HCT116 (cell line): ENCODE measurements around the gene SLC2A4. TPM values are rescaled to one million over a fixed set of nuclear protein-coding genes. Genes with fewer than 3 reads are reported as not detected.
A peak's percentile ranks its signal among the peaks of the same experiment; 100 is the strongest.

ENCODE experiments used
- ATAC-seq: fragments of 200-7000 bp; cut with Tn5 transposase; 2 replicates; pipeline ENCODE4 v1.9.1; 2020; ENCODE audit warnings: mild to moderate bottlenecking, moderate library complexity
- BruUV-seq: library from RNA; stranded (reverse); fragments of 400-500 nt; replicated peaks from 2 replicates; lab custom pipeline; 2021; lab: Mats Ljungman, UMichigan
- CTCF ChIA-PET: fragments of 300-600 bp; sonication (Branson Sonifier 250); formaldehyde crosslinking; loops from one replicate; lab custom pipeline; 2021; ENCODE audit warnings: antibody characterized with exemption; lab: Charles Lee
- POLR2A ChIA-PET: fragments of 300-600, 350-600 bp; sonication (Branson Sonifier 250); formaldehyde crosslinking; loops from one replicate; lab custom pipeline; 2021; ENCODE audit warnings: antibody characterized with exemption; lab: Charles Lee
- RAD21 ChIA-PET, 2 experiments: fragments of 300-600 bp; sonication (Branson Sonifier 250); formaldehyde crosslinking; loops; one replicate each; lab custom pipeline; 2023; ENCODE audit warnings: low total read pairs in 2 of 2; ENCODE audit not compliant: uncharacterized antibody in 2 of 2, unreplicated experiment in 2 of 2, low non-redundant PET in 1 of 2; lab: Charles Lee
- DNase-seq: peaks from one replicate; pipeline ENCODE4 v3.0.0-alpha.2; 2010; ENCODE audit warnings: low read depth, low spot score
- H2AFZ ChIP-seq: fragments of 200-600 bp; shearing (Covaris generic), sonication (generic); 2 replicates; pipeline ENCODE4 v1.6.1; 2017; ENCODE audit warnings: low read depth, mixed run types, mixed read lengths, antibody characterized with exemption, low read length; ENCODE audit not compliant: poor library complexity, severe bottlenecking
- H3K27ac ChIP-seq: 2 replicates; pipeline ENCODE4 v1.5.1; 2012; ENCODE audit warnings: low read depth, low read length
- H3K27me3 ChIP-seq: fragments of 200-600 bp; sonication (generic); 2 replicates; pipeline ENCODE4 v1.6.1; 2016; ENCODE audit warnings: mixed run types, low read length, mixed read lengths; ENCODE audit not compliant: insufficient read depth
- H3K36me3 ChIP-seq, 2 experiments: fragments of 200-500 bp in 1 of 2; fragments of 200-600 bp in 1 of 2; sonication (Bioruptor generic) in 1 of 2; sonication (generic) in 1 of 2; 2 replicates each; pipeline versions ENCODE4 v1.5.1 to v1.6.1; 2014 to 2016; ENCODE audit warnings: low read length in 2 of 2, inconsistent platforms in 1 of 2, mixed read lengths in 1 of 2, mixed run types in 1 of 2; ENCODE audit not compliant: insufficient read depth in 2 of 2, control insufficient read depth in 1 of 2
- H3K4me1 ChIP-seq, 2 experiments: fragments of 200-600 bp in 1 of 2; sonication (generic) in 1 of 2; 2 replicates each; pipeline versions ENCODE4 v1.5.1 to v1.6.1; 2012 to 2017; ENCODE audit warnings: low read length in 2 of 2, inconsistent platforms in 1 of 2, mild to moderate bottlenecking in 1 of 2, mixed read lengths in 1 of 2, mixed run types in 1 of 2, moderate library complexity in 1 of 2; ENCODE audit not compliant: insufficient read depth in 2 of 2, control insufficient read depth in 1 of 2
- H3K4me2 ChIP-seq: fragments of 200-600 bp; sonication (generic); 2 replicates; pipeline ENCODE4 v1.6.1; 2017; ENCODE audit warnings: mixed run types, low read length, mixed read lengths
- H3K4me3 ChIP-seq, 2 experiments: fragments of 200-600 bp in 1 of 2; sonication (generic) in 1 of 2; replicated peaks in 1 of 2; 2 replicates each; pipeline ENCODE4 v1.5.1; 2011 to 2016; ENCODE audit warnings: low read length in 2 of 2, control low read depth in 1 of 2, low read depth in 1 of 2, mild to moderate bottlenecking in 1 of 2, mixed read lengths in 1 of 2, mixed run types in 1 of 2
- H3K79me2 ChIP-seq: fragments of 200-600 bp; sonication (generic); 2 replicates; pipeline ENCODE4 v1.6.1; 2017; ENCODE audit warnings: mild to moderate bottlenecking, mixed run types, low read length, moderate library complexity, mixed read lengths; ENCODE audit not compliant: insufficient read depth
- H3K9ac ChIP-seq: fragments of 200-600 bp; sonication (generic); 2 replicates; pipeline ENCODE4 v1.6.1; 2016; ENCODE audit warnings: low read length, mixed read lengths
- H3K9me2 ChIP-seq: fragments of 200-600 bp; sonication (generic), shearing (Covaris generic); 2 replicates; pipeline ENCODE4 v1.6.1; 2017; ENCODE audit warnings: mixed run types, mild to moderate bottlenecking, moderate library complexity; ENCODE audit not compliant: insufficient read depth
- H3K9me3 ChIP-seq, 2 experiments: fragments of 200-500 bp in 1 of 2; fragments of 200-600 bp in 1 of 2; sonication (Bioruptor generic) in 1 of 2; sonication (generic) in 1 of 2; 2 replicates each; pipeline ENCODE4 v1.6.1; 2014 to 2017; ENCODE audit warnings: low read length in 2 of 2, mixed read lengths in 2 of 2, inconsistent platforms in 1 of 2, low read depth in 1 of 2, mild to moderate bottlenecking in 1 of 2, mixed run types in 1 of 2, moderate library complexity in 1 of 2; ENCODE audit not compliant: control insufficient read depth in 1 of 2, insufficient read depth in 1 of 2
- H4K20me1 ChIP-seq: fragments of 200-600 bp; sonication (generic), shearing (Covaris generic); 2 replicates; pipeline ENCODE4 v1.6.1; 2017; ENCODE audit warnings: mixed run types, mild to moderate bottlenecking, moderate library complexity; ENCODE audit not compliant: insufficient read depth
- CEBPB ChIP-seq: IDR thresholded peaks from 2 replicates; pipeline ENCODE4 v1.6.1; 2012; ENCODE audit warnings: low read depth
- CTCF ChIP-seq, 3 experiments: fragments of 200-600 bp in 1 of 3; sonication (generic) in 1 of 3; IDR thresholded peaks in 2 of 3; conservative IDR thresholded peaks in 1 of 3; 2 replicates each; pipeline ENCODE4 v1.5.1; 2012 to 2017; ENCODE audit warnings: low read depth in 2 of 3, low read length in 2 of 3, antibody characterized with exemption in 1 of 3, borderline replicate concordance in 1 of 3, control low read depth in 1 of 3, mild to moderate bottlenecking in 1 of 3, mixed read lengths in 1 of 3, mixed run types in 1 of 3, moderate library complexity in 1 of 3; ENCODE audit not compliant: insufficient read depth in 1 of 3
- ELF1 ChIP-seq: IDR thresholded peaks from 2 replicates; pipeline ENCODE4 v1.6.1; 2012; ENCODE audit warnings: low read depth, borderline replicate concordance
- EZH2 ChIP-seq: fragments of 200-600 bp; sonication (generic); IDR thresholded peaks from 2 replicates; pipeline ENCODE4 v1.6.1; 2017; ENCODE audit warnings: antibody characterized with exemption, mixed run types
- EZH2phosphoT487 ChIP-seq: fragments of 200-600 bp; IDR thresholded peaks from 2 replicates; pipeline ENCODE4 v1.6.1; 2018; ENCODE audit warnings: antibody characterized with exemption, borderline replicate concordance
- FOSL1 ChIP-seq: IDR thresholded peaks from 2 replicates; pipeline ENCODE4 v1.6.1; 2012; ENCODE audit warnings: low read depth
- JUND ChIP-seq: IDR thresholded peaks from 2 replicates; pipeline ENCODE4 v1.6.1; 2012
- POLR2A ChIP-seq: IDR thresholded peaks from 2 replicates; pipeline ENCODE4 v1.7.0; 2011; ENCODE audit warnings: borderline replicate concordance; ENCODE audit not compliant: insufficient read depth, insufficient read length; ENCODE audit errors: extremely low read depth
- POLR2AphosphoS5 ChIP-seq: IDR thresholded peaks from 2 replicates; pipeline ENCODE4 v1.6.1; 2011; ENCODE audit warnings: mild to moderate bottlenecking, low read depth, low read length, moderate library complexity
- RAD21 ChIP-seq: IDR thresholded peaks from 2 replicates; pipeline ENCODE4 v1.6.1; 2012; ENCODE audit warnings: low read depth, mild to moderate bottlenecking
- SIN3A ChIP-seq: IDR thresholded peaks from 2 replicates; pipeline ENCODE4 v1.6.1; 2012; ENCODE audit warnings: low read depth
- SP1 ChIP-seq: IDR thresholded peaks from 2 replicates; pipeline ENCODE4 v1.6.1; 2012; ENCODE audit warnings: low read depth
- SRF ChIP-seq: IDR thresholded peaks from 2 replicates; pipeline ENCODE4 v1.6.1; 2012; ENCODE audit warnings: low read depth
- TCF7L2 ChIP-seq: IDR thresholded peaks from 2 replicates; pipeline ENCODE4 v1.7.0; 2011; ENCODE audit warnings: borderline replicate concordance, inconsistent platforms; ENCODE audit not compliant: insufficient read depth, insufficient read length; ENCODE audit errors: extremely low read depth
- ZFX ChIP-seq: fragments of 450-650 bp; IDR thresholded peaks from 2 replicates; pipeline ENCODE4 v1.6.1; 2017
- intact Hi-C: fragments of 100-400 bp; cut with micrococcal nuclease; formaldehyde crosslinking; loops from 2 replicates; pipeline ENCODE4 v1.10.0; 2022
- total RNA-seq: library from RNA; stranded (reverse); gene quantifications from one replicate; pipeline ENCODE4 v1.2.1, GENCODE V29; 2021; ENCODE audit not compliant: unreplicated experiment
- TF ChIP-seq, protein P1 (sequence below): IDR thresholded peaks from 2 replicates; pipeline ENCODE4 v1.6.1; 2011; ENCODE audit warnings: mild to moderate bottlenecking, low read length, moderate library complexity; ENCODE audit not compliant: insufficient replicate concordance; ENCODE audit errors: extremely low read depth
- TF ChIP-seq, protein P2 (sequence below): IDR thresholded peaks from 2 replicates; pipeline ENCODE4 v1.6.1; 2012

SLC2A4 gene
- total RNA-seq, 1 experiment from 2014 or later, result 2.5 TPM

GRCh38 chr17:7293816-7294613 lies 12.5 kb downstream of the SLC2A4 start (continued):
- TF ChIP-seq, protein P1, sequence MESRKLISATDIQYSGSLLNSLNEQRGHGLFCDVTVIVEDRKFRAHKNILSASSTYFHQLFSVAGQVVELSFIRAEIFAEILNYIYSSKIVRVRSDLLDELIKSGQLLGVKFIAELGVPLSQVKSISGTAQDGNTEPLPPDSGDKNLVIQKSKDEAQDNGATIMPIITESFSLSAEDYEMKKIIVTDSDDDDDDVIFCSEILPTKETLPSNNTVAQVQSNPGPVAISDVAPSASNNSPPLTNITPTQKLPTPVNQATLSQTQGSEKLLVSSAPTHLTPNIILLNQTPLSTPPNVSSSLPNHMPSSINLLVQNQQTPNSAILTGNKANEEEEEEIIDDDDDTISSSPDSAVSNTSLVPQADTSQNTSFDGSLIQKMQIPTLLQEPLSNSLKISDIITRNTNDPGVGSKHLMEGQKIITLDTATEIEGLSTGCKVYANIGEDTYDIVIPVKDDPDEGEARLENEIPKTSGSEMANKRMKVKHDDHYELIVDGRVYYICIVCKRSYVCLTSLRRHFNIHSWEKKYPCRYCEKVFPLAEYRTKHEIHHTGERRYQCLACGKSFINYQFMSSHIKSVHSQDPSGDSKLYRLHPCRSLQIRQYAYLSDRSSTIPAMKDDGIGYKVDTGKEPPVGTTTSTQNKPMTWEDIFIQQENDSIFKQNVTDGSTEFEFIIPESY, result no peak
- no peak for TF ChIP-seq SP1
- TF ChIP-seq CTCF (IDR thresholded peaks at IDR 0.05 in 2 of 3, conservative IDR thresholded peaks at IDR 0.05 in 1 of 3; ENCODE audit: borderline replicate concordance in 1 of 3, insufficient read depth in 1 of 3, low read depth in 2 of 3, low read length in 2 of 3), result no peak
- no peak for TF ChIP-seq ELF1
- TF ChIP-seq SRF, result no peak
- no peak for TF ChIP-seq SIN3A
- no peak for TF ChIP-seq POLR2A
- no peak for TF ChIP-seq FOSL1

GRCh38 chr17:7294614-7295153 lies 13.2 kb downstream of the SLC2A4 start, which contains the start of gene YBX2:
YBX2 (minus strand) TSS chr17:7294639; CDS start chr17:7294500, 139 bp downstream.
- Histone ChIP-seq H3K4me3 (peak within 1 kb of the TSS; percentile 19 to 33; a peak in 2 of 4 replicates), H3K79me2 (no peaks in the 10 kb centered on the region), H3K27me3 (no peaks in the 10 kb centered on the region), H3K9ac (peak within 1 kb of the TSS; percentile 44), H3K27ac (no peak within 1 kb of the TSS; the same call in 1 of the 2 replicates), H3K4me1 (peaks cover 17 to 41% of the 10 kb centered on the region in 2 experiments; a peak in 3 of 4 replicates), H3K9me3 (no peaks in the 10 kb centered on the region), H3K36me3 (no peaks in the 10 kb centered on the region), H4K20me1 (no peaks in the 10 kb centered on the region), H3K4me2 (peak within 1 kb of the TSS; percentile 70), H2AFZ (peak within 1 kb of the TSS; percentile 68), H3K9me2 (no peaks in the 10 kb centered on the region)
- intact Hi-C loops, result loop anchor here (5.0 kb wide), 1 partner anchor 247 kb away; no protein-coding TSS in a partner anchor
- ATAC-seq (peak; percentile 74), DNase-seq (peak; percentile 48)
- RAD21 ChIA-PET, result no interaction called here
- CTCF ChIA-PET, result no interaction called here
- POLR2A ChIA-PET, result no interaction called here
- no TSS peak for BruUV-seq
- TF ChIP-seq RAD21 (no peak), EZH2phosphoT487 (no peak), CEBPB (no peak), TCF7L2 (peak; percentile 88), SP1 (no peak; the same call in 1 of the 2 replicates), ZFX (no peak), SRF (no peak), POLR2A (no peak), EZH2 (no peak), POLR2AphosphoS5 (no peak), JUND (no peak), CTCF (IDR thresholded peaks at IDR 0.05 in 2 of 3, conservative IDR thresholded peaks at IDR 0.05 in 1 of 3; ENCODE audit: borderline replicate concordance in 1 of 3, insufficient read depth in 1 of 3, low read depth in 2 of 3, low read length in 2 of 3) (no peak)
- TF ChIP-seq, protein P2, sequence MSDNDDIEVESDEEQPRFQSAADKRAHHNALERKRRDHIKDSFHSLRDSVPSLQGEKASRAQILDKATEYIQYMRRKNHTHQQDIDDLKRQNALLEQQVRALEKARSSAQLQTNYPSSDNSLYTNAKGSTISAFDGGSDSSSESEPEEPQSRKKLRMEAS, result peak; percentile 78
